Measurements from ENCODE around the gene FRYL.
"Not testable (repeated sequence)": the region's sequence is repeated elsewhere in the genome, so short reads cannot be mapped to it uniquely, and the experiment has no call there.

FRYL gene

DNA sequence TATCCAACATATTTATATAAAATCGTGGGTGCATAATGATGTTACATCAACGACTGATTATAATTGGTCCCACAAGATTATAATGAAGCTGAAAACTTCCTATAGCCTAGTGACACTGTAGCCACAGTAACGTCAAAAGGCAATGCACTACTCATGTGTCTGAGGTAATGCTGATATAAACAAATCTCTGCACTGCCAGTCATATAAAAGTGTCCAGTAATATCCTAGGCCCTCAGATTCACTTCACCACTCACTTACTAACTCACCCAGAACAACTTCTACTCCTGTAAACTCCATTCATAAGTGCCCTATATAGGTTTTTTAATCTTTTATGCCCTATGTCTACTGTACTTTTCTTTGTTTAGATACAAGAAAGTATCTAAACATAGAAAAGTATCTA lies 18.8 kb downstream of the FRYL start:
- H3K4me3 ChIP-seq (ENCODE audit: control insufficient read depth, low read depth, low read length), result no peak overlapping the region
- TF ChIP-seq, protein P1, sequence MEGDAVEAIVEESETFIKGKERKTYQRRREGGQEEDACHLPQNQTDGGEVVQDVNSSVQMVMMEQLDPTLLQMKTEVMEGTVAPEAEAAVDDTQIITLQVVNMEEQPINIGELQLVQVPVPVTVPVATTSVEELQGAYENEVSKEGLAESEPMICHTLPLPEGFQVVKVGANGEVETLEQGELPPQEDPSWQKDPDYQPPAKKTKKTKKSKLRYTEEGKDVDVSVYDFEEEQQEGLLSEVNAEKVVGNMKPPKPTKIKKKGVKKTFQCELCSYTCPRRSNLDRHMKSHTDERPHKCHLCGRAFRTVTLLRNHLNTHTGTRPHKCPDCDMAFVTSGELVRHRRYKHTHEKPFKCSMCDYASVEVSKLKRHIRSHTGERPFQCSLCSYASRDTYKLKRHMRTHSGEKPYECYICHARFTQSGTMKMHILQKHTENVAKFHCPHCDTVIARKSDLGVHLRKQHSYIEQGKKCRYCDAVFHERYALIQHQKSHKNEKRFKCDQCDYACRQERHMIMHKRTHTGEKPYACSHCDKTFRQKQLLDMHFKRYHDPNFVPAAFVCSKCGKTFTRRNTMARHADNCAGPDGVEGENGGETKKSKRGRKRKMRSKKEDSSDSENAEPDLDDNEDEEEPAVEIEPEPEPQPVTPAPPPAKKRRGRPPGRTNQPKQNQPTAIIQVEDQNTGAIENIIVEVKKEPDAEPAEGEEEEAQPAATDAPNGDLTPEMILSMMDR (IDR thresholded peaks at IDR 0.05; ENCODE audit: control insufficient read depth, insufficient read depth, low read depth, low read length, missing control alignments), result no peak
- DNase-seq (ENCODE audit: low read depth), result no peak

DNA sequence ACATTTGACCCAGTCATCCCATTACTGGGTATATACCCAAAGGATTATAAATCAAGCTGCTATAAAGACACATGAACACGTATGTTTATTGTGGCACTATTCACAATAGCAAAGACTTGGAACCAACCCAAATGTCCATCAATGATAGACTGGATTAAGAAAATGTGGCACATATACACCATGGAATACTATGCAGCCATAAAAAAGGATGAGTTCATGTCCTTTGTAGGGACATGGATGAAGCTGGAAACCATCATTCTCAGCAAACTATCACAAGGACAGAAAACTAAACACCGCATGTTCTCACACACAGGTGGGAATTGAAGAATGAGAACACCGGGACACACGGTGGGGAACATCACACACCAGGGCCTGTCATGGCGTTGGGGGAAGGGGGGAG lies 21.4 kb downstream of the FRYL start:
- not testable (repeated sequence) for DNase-seq (ENCODE audit: low read depth); H3K4me3 ChIP-seq (ENCODE audit: control insufficient read depth, low read depth, low read length)

DNA sequence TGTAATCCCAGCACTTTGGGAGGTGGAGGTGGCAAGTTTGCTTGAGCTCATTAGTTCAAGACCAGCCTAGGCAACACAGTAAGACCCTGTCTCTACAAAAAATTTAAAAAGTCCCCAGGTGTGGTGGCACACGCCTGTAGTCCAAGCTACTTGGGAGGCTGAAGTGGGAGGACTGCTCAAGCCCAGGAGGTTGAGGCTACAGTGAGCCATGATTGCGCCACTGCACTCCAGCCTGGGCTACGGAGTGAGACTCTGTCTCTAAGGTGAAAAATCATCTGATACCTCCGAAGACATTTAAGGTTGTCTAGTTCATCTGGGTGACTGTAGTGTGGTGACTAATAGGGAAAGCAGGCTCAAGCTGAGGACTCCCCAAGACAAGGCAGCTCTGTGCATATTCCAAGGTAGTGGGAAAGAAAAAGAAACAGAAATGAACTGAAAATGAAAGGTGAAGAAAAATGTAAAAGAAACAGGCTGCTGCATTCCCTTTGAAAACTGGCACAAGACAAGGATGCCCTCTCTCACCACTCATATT lies 23.3 kb downstream of the FRYL start:
- no peak overlapping the region for H3K4me3 ChIP-seq (ENCODE audit: control insufficient read depth, low read depth, low read length)
- TF ChIP-seq, protein P1 (IDR thresholded peaks at IDR 0.05; ENCODE audit: control insufficient read depth, insufficient read depth, low read depth, low read length, missing control alignments), result no peak
- no peak for DNase-seq (ENCODE audit: low read depth)

DNA sequence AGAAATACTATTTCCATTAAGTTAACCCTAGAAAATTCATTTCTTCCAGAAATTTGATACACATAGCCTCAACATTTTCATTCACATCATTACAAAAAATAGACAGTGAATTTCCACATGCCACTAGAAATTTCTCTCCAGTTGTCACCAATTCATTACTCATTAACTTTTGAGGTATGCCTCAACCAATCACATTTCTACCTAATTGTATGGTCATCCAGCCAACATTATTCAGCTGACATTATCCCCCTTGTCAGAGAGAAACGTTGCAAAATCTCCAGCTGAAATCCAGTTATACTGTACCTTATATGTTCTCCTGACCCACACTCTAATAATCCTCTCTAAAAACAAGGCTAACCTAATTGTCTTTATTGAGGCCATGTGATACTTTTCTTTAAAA lies 24.8 kb downstream of the FRYL start:
- TF ChIP-seq, protein P1 (IDR thresholded peaks at IDR 0.05; ENCODE audit: control insufficient read depth, insufficient read depth, low read depth, low read length, missing control alignments), result no peak
- DNase-seq (ENCODE audit: low read depth), result no peak
- H3K4me3 ChIP-seq (ENCODE audit: control insufficient read depth, low read depth, low read length), result no peak overlapping the region

DNA sequence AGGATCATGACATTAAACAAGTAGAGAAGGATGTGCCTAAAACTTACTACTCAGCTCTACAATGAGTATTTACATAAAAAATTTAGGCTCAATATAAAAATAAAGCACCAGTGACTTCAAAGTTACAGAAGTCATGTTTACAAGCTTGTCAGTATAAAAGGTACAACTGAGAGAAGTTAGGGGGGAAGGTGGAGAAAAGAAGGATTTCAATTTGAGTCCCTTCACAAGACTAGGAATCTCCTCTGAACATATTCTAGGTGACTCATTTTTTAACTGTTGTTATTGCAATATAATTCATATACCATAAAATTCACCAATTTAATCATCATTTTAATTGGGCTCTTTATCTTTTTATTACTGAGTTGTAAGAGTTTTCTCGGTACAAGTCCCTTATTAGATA lies 26.9 kb downstream of the FRYL start:
- TF ChIP-seq, protein P1 (IDR thresholded peaks at IDR 0.05; ENCODE audit: control insufficient read depth, insufficient read depth, low read depth, low read length, missing control alignments), result no peak
- DNase-seq (ENCODE audit: low read depth), result no peak
- no peak overlapping the region for H3K4me3 ChIP-seq (ENCODE audit: control insufficient read depth, low read depth, low read length)

DNA sequence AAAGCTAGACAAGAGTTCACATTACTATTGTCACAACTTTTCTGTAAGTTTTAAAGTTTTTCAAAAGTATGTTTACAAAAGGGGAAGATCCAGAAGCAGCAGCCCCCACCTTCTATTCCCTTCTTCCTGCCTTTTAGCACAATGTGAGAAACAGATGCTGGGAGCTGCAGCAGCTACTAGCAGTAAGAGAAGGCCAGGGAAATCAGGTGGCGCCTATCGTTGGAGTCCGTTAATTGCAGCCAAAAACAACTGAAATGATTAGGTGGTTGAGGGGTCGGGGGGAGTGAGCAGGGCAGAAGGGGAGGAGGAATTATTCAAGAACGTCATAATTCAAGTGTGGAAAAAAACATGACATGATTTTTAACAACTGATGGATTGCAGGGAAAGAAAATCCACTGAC lies 27.4 kb downstream of the FRYL start:
- TF ChIP-seq, protein P1 (IDR thresholded peaks at IDR 0.05; ENCODE audit: control insufficient read depth, insufficient read depth, low read depth, low read length, missing control alignments), result no peak

DNA sequence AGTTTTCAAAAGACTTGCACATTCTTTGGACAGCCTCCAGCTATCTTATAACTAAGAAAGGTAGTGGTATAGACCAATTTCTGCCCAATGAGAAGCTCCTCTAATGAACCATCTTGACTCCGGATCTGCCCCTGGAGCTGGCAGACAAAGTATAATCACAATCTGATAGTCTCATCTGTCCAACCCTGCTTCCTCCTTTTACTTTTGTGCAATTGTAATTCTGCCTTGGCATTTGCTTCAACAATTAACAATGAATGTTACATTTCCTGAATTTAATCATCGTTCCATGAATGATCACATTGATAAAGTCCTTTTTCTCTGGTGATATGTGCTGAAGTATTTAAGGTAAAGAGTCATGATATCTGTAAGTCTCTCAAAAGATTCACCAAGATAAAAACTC lies 27.8 kb downstream of the FRYL start:
- no peak overlapping the region for H3K4me3 ChIP-seq (ENCODE audit: control insufficient read depth, low read depth, low read length)
- DNase-seq (ENCODE audit: low read depth), result no peak
- TF ChIP-seq, protein P1 (IDR thresholded peaks at IDR 0.05; ENCODE audit: control insufficient read depth, insufficient read depth, low read depth, low read length, missing control alignments), result no peak

More for the DNA sequence above, 27.4 kb downstream of the FRYL start:
- no peak overlapping the region for H3K4me3 ChIP-seq (ENCODE audit: control insufficient read depth, low read depth, low read length)
- DNase-seq (ENCODE audit: low read depth), result no peak

Data from AG09309 (cell line).